HepG2 (cell line): Measurements from ENCODE around the gene IFNG-AS1. TPM values are rescaled to one million over a fixed set of nuclear protein-coding genes. Genes with fewer than 3 reads are reported as not detected.

Experiments used
- ZNF562 ChIP-seq: sonication (generic); formaldehyde crosslinking; IDR thresholded peaks from 2 replicates; pipeline ENCODE4 v1.8.0; 2022; ENCODE audit warnings: missing genetic modification reagents, borderline replicate concordance
- polyA plus RNA-seq, 8 experiments: library from polyadenylated mRNA; depleted of rRNA in 3 of 8; stranded (reverse) in 7 of 8; unstranded in 1 of 8; fragments of >200 nt; fragmentation: Illumina TruSeq in 4 of 8; extraction: Trizol in 4 of 8; gene quantifications; 2 replicates each; pipeline versions ENCODE4 v1.2.1 to v1.2.3, GENCODE V29; 2011 to 2016; ENCODE audit warnings: low read depth in 4 of 8, missing spikeins in 1 of 8, mixed read lengths in 1 of 8; ENCODE audit not compliant: insufficient read depth in 1 of 8
- total RNA-seq, 5 experiments: library from RNA; depleted of rRNA; stranded (reverse); fragments of >200 nt; fragmentation: Illumina TruSeq; extraction: Trizol; gene quantifications; 2 replicates each; pipeline ENCODE4 v1.2.3, GENCODE V29; 2016; ENCODE audit warnings: low read depth in 1 of 5
- TF ChIP-seq, protein P1 (sequence below): sonication (generic); formaldehyde crosslinking; IDR thresholded peaks from 2 replicates; pipeline ENCODE4 v1.5.1; 2020; ENCODE audit warnings: mild to moderate bottlenecking, missing genetic modification reagents, moderate library complexity
- TF ChIP-seq, protein P2 (sequence below): sonication (generic); formaldehyde crosslinking; IDR thresholded peaks from 2 replicates; pipeline ENCODE4 v1.4.0; 2020; ENCODE audit warnings: mild to moderate bottlenecking, missing genetic modification reagents

Gene IFNG-AS1
- total and polyA plus RNA-seq, 2 of the 13 experiments (the other 11 are each of a cell fraction or from before 2014, with no cell fraction given): not detected

GRCh38 chr12:68030248-68030647 is 41.0 kb downstream of the IFNG-AS1 start (continued):
- no peak for TF ChIP-seq ZNF562 (CRISPR knock-in tag)
- TF ChIP-seq, protein P1, sequence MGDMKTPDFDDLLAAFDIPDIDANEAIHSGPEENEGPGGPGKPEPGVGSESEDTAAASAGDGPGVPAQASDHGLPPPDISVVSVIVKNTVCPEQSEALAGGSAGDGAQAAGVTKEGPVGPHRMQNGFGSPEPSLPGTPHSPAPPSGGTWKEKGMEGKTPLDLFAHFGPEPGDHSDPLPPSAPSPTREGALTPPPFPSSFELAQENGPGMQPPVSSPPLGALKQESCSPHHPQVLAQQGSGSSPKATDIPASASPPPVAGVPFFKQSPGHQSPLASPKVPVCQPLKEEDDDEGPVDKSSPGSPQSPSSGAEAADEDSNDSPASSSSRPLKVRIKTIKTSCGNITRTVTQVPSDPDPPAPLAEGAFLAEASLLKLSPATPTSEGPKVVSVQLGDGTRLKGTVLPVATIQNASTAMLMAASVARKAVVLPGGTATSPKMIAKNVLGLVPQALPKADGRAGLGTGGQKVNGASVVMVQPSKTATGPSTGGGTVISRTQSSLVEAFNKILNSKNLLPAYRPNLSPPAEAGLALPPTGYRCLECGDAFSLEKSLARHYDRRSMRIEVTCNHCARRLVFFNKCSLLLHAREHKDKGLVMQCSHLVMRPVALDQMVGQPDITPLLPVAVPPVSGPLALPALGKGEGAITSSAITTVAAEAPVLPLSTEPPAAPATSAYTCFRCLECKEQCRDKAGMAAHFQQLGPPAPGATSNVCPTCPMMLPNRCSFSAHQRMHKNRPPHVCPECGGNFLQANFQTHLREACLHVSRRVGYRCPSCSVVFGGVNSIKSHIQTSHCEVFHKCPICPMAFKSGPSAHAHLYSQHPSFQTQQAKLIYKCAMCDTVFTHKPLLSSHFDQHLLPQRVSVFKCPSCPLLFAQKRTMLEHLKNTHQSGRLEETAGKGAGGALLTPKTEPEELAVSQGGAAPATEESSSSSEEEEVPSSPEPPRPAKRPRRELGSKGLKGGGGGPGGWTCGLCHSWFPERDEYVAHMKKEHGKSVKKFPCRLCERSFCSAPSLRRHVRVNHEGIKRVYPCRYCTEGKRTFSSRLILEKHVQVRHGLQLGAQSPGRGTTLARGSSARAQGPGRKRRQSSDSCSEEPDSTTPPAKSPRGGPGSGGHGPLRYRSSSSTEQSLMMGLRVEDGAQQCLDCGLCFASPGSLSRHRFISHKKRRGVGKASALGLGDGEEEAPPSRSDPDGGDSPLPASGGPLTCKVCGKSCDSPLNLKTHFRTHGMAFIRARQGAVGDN: no peak
- TF ChIP-seq, protein P2, sequence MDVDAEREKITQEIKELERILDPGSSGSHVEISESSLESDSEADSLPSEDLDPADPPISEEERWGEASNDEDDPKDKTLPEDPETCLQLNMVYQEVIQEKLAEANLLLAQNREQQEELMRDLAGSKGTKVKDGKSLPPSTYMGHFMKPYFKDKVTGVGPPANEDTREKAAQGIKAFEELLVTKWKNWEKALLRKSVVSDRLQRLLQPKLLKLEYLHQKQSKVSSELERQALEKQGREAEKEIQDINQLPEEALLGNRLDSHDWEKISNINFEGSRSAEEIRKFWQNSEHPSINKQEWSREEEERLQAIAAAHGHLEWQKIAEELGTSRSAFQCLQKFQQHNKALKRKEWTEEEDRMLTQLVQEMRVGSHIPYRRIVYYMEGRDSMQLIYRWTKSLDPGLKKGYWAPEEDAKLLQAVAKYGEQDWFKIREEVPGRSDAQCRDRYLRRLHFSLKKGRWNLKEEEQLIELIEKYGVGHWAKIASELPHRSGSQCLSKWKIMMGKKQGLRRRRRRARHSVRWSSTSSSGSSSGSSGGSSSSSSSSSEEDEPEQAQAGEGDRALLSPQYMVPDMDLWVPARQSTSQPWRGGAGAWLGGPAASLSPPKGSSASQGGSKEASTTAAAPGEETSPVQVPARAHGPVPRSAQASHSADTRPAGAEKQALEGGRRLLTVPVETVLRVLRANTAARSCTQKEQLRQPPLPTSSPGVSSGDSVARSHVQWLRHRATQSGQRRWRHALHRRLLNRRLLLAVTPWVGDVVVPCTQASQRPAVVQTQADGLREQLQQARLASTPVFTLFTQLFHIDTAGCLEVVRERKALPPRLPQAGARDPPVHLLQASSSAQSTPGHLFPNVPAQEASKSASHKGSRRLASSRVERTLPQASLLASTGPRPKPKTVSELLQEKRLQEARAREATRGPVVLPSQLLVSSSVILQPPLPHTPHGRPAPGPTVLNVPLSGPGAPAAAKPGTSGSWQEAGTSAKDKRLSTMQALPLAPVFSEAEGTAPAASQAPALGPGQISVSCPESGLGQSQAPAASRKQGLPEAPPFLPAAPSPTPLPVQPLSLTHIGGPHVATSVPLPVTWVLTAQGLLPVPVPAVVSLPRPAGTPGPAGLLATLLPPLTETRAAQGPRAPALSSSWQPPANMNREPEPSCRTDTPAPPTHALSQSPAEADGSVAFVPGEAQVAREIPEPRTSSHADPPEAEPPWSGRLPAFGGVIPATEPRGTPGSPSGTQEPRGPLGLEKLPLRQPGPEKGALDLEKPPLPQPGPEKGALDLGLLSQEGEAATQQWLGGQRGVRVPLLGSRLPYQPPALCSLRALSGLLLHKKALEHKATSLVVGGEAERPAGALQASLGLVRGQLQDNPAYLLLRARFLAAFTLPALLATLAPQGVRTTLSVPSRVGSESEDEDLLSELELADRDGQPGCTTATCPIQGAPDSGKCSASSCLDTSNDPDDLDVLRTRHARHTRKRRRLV (CRISPR knock-in tag): no peak
